BLaER1 (cell line): ENCODE results near the gene LDB2.

Experiments used
- H3K27ac ChIP-seq: shearing (Covaris generic); formaldehyde crosslinking; 2 replicates; pipeline ENCODE4 v1.8.1; 2022
- H3K27me3 ChIP-seq: shearing (Covaris generic); formaldehyde crosslinking; 2 replicates; pipeline ENCODE4 v1.8.1; 2022
- H3K36me3 ChIP-seq: shearing (Covaris generic); formaldehyde crosslinking; 2 replicates; pipeline ENCODE4 v1.8.1; 2022
- H3K4me1 ChIP-seq: shearing (Covaris generic); formaldehyde crosslinking; 2 replicates; pipeline ENCODE4 v1.8.1; 2022
- H3K4me2 ChIP-seq: shearing (Covaris generic); formaldehyde crosslinking; 2 replicates; pipeline ENCODE4 v1.8.1; 2022
- H3K4me3 ChIP-seq: shearing (Covaris generic); formaldehyde crosslinking; 2 replicates; pipeline ENCODE4 v1.8.1; 2022
- H3K9ac ChIP-seq: shearing (Covaris generic); formaldehyde crosslinking; 2 replicates; pipeline ENCODE4 v1.8.1; 2022
- H3K9me3 ChIP-seq: shearing (Covaris generic); formaldehyde crosslinking; 2 replicates; pipeline ENCODE4 v1.8.1; 2022
- H4K20me1 ChIP-seq: shearing (Covaris generic); formaldehyde crosslinking; 2 replicates; pipeline ENCODE4 v1.8.1; 2022
- Cebpa-rat ChIP-seq: shearing (Covaris generic); IDR thresholded peaks from 2 replicates; pipeline ENCODE4 v1.8.1; 2022

Gene LDB2

GRCh38 chr4:16457944-16458343 is 440.5 kb downstream of the LDB2 start:
- no peak for TF ChIP-seq Cebpa-rat
- Histone ChIP-seq H3K27me3 (no peaks in the 10 kb centered on the region), H3K4me1 (no peaks in the 10 kb centered on the region), H3K4me2 (no peak overlapping the region), H4K20me1 (no peaks in the 10 kb centered on the region), H3K9ac (no peak overlapping the region), H3K9me3 (no peaks in the 10 kb centered on the region), H3K36me3 (no peaks in the 10 kb centered on the region), H3K4me3 (no peak overlapping the region), H3K27ac (no peak overlapping the region)
